A549 (cell line): ENCODE measurements around the gene C19orf12. TPM values are rescaled to one million over a fixed set of nuclear protein-coding genes. Genes with fewer than 3 reads are reported as not detected.

ENCODE experiments used
- ATAC-seq, 2 experiments: fragments of 200-7000 bp in 1 of 2; fragments of >200 bp in 1 of 2; cut with Nextera tagmentation in 1 of 2; cut with Tn5 transposase in 1 of 2; 3 replicates each; pipeline versions ENCODE4 v1.8.0 to v1.9.1; 2018 to 2020; ENCODE audit warnings: mild to moderate bottlenecking in 1 of 2, moderate library complexity in 1 of 2
- CTCF ChIA-PET: fragments of 300-600 bp; sonication (Branson Sonifier 250); formaldehyde crosslinking; extraction: SDS; loops from one replicate; lab custom pipeline; 2021; ENCODE audit warnings: antibody characterized with exemption, inconsistent platforms; lab: Yijun Ruan, JAX
- POLR2A ChIA-PET: fragments of 350-600 bp; formaldehyde crosslinking; extraction: SDS; loops from one replicate; lab custom pipeline; 2021; ENCODE audit warnings: antibody characterized with exemption, inconsistent platforms; lab: Yijun Ruan, JAX
- DNase-seq, 2 experiments: peaks; one replicate each; pipeline versions ENCODE4 v3.0.0 to v3.0.0-alpha.2; 2011 to 2016; ENCODE audit warnings: low read depth in 1 of 2, low spot score in 1 of 2
- FAIRE-seq: peaks from 2 replicates; lab custom pipeline; 2011; peaks lifted over from hg19 to GRCh38; lab: Jason Lieb, UNC
- H3K27ac ChIP-seq, 2 experiments: fragments of >200 bp; sonication (Bioruptor Twin); formaldehyde crosslinking; 3 replicates each; pipeline ENCODE4 v1.5.1; 2016 to 2017
- H3K4me1 ChIP-seq: fragments of >200 bp; sonication (Bioruptor Twin); formaldehyde crosslinking; 3 replicates; pipeline ENCODE4 v1.6.1; 2016
- H3K4me2 ChIP-seq: fragments of >200 bp; sonication (Bioruptor Twin); formaldehyde crosslinking; 3 replicates; pipeline ENCODE4 v1.6.1; 2016
- H3K4me3 ChIP-seq: fragments of >200 bp; sonication (Bioruptor Twin); formaldehyde crosslinking; 3 replicates; pipeline ENCODE4 v1.5.1; 2016
- H3K9me3 ChIP-seq: fragments of >200 bp; sonication (Bioruptor Twin); formaldehyde crosslinking; 3 replicates; pipeline ENCODE4 v1.6.1; 2016
- ATOH8 ChIP-seq: fragments of 250-450 bp; sonication (Bioruptor Pico); IDR thresholded peaks from 2 replicates; pipeline ENCODE4 v1.5.0; 2020; ENCODE audit warnings: low read depth, mild to moderate bottlenecking, moderate library complexity
- BCL3 ChIP-seq: fragments of >200 bp; sonication (Bioruptor Twin); formaldehyde crosslinking; IDR thresholded peaks from 3 replicates; pipeline ENCODE4 v1.6.1; 2016
- CBX2 ChIP-seq: fragments of 200-600 bp; sonication (generic); IDR thresholded peaks from 2 replicates; pipeline ENCODE4 v1.6.1; 2016; ENCODE audit warnings: low read depth, mild to moderate bottlenecking, borderline replicate concordance
- CEBPB ChIP-seq, 2 experiments: fragments of >200 bp in 1 of 2; sonication (Bioruptor Twin) in 1 of 2; formaldehyde crosslinking in 1 of 2; IDR thresholded peaks; 2 replicates each; pipeline ENCODE4 v1.6.1; 2012 to 2016
- CHD2 ChIP-seq: fragments of 150-350 bp; IDR thresholded peaks from 2 replicates; pipeline ENCODE4 v1.6.1; 2014; ENCODE audit warnings: low read length; ENCODE audit not compliant: partially characterized antibody
- CHD4 ChIP-seq: fragments of 200-600 bp; sonication (generic); IDR thresholded peaks from 2 replicates; pipeline ENCODE4 v1.6.1; 2016; ENCODE audit warnings: antibody characterized with exemption, mild to moderate bottlenecking, borderline replicate concordance
- HEYL ChIP-seq: fragments of 250-450 bp; sonication (Bioruptor Pico); IDR thresholded peaks from 2 replicates; pipeline ENCODE4 v1.8.0; 2021; ENCODE audit warnings: mild to moderate bottlenecking, moderate library complexity
- JUN ChIP-seq, 2 experiments: fragments of >200 bp; sonication (Bioruptor Twin); formaldehyde crosslinking; IDR thresholded peaks; 2 replicates in 1 of 2; 3 replicates in 1 of 2; pipeline ENCODE4 v1.6.1; 2016 to 2017
- JUNB ChIP-seq: fragments of >200 bp; sonication (Bioruptor Twin); formaldehyde crosslinking; IDR thresholded peaks from 2 replicates; pipeline ENCODE4 v1.6.1; 2016
- MAX ChIP-seq: IDR thresholded peaks from 2 replicates; pipeline ENCODE4 v1.6.1; 2012
- MYC ChIP-seq: IDR thresholded peaks from 2 replicates; pipeline ENCODE4 v1.6.1; 2012; ENCODE audit warnings: mild to moderate bottlenecking, inconsistent platforms, low read length, improper control_type of control experiment, borderline replicate concordance
- NPAS2 ChIP-seq: fragments of 250-450 bp; sonication (Bioruptor Pico); IDR thresholded peaks from 2 replicates; pipeline ENCODE4 v1.8.0; 2022; ENCODE audit warnings: mild to moderate bottlenecking, moderate library complexity, borderline replicate concordance
- POLR2AphosphoS2 ChIP-seq: conservative IDR thresholded peaks from 2 replicates; pipeline ENCODE4 v1.6.1; 2012; ENCODE audit warnings: low read length, improper control_type of control experiment, inconsistent platforms
- RARB ChIP-seq: fragments of 250-450 bp; sonication (Bioruptor Pico); IDR thresholded peaks from 2 replicates; pipeline ENCODE4 v1.8.0; 2021; ENCODE audit warnings: mild to moderate bottlenecking, moderate library complexity
- RCOR1 ChIP-seq: fragments of 150-350 bp; IDR thresholded peaks from 2 replicates; pipeline ENCODE4 v1.6.1; 2014; ENCODE audit warnings: antibody characterized with exemption, low read length, low read depth
- RFX5 ChIP-seq: fragments of 450-650 bp; IDR thresholded peaks from 2 replicates; pipeline ENCODE4 v1.7.1; 2014; ENCODE audit warnings: antibody characterized with exemption, mild to moderate bottlenecking, moderate library complexity
- SMC3 ChIP-seq: fragments of >200 bp; sonication (Bioruptor Twin); formaldehyde crosslinking; IDR thresholded peaks from 3 replicates; pipeline ENCODE4 v1.6.1; 2018; ENCODE audit warnings: inconsistent platforms
- ZFP36 ChIP-seq: fragments of 450-650 bp; IDR thresholded peaks from 2 replicates; pipeline ENCODE4 v1.6.1; 2014; ENCODE audit warnings: borderline replicate concordance; ENCODE audit not compliant: partially characterized antibody
- ZNF302 ChIP-seq: fragments of 250-450 bp; sonication (Bioruptor Pico); IDR thresholded peaks from 2 replicates; pipeline ENCODE4 v1.9.0; 2021; ENCODE audit warnings: inconsistent platforms, mild to moderate bottlenecking, moderate library complexity
- WGBS: methylation state at CpG from one replicate; pipeline ENCODE4 v1.1.6; 2017; ENCODE audit errors: missing lambda C conversion rate; 5-methylcytosine and 5-hydroxymethylcytosine counted together
- polyA plus RNA-seq, 4 experiments: library from polyadenylated mRNA; depleted of rRNA in 3 of 4; stranded (reverse); fragments of >200 nt; fragmentation: RNase III in 1 of 4; extraction: RNeasy Plus Mini Kit Qiagen cat#74134 plus additional on column Dnase treatment in 1 of 4; gene quantifications; 2 replicates in 3 of 4; 3 replicates in 1 of 4; pipeline ENCODE4 v1.2.3, GENCODE V29; 2011 to 2017
- TF ChIP-seq, protein P1 (sequence below): fragments of 200-600 bp; sonication (generic); IDR thresholded peaks from 2 replicates; pipeline ENCODE4 v1.6.1; 2016; ENCODE audit warnings: antibody characterized with exemption, mild to moderate bottlenecking, moderate library complexity
- TF ChIP-seq, protein P2 (sequence below): fragments of >200 bp; sonication (Bioruptor Twin); formaldehyde crosslinking; IDR thresholded peaks from 2 replicates; pipeline ENCODE4 v1.6.1; 2016
- TF ChIP-seq, protein P3 (sequence below): fragments of 450-650 bp; IDR thresholded peaks from 2 replicates; pipeline ENCODE4 v1.6.1; 2014; ENCODE audit warnings: antibody characterized with exemption

C19orf12 gene
- polyA plus RNA-seq, 2 of the 4 experiments (the other 2 are of a cell fraction) = 34.3 to 35.2 TPM

- ATAC-seq (peak; percentile 39 to 41; a peak in 4 of 6 replicates), DNase-seq (no peak), FAIRE-seq (no peak)
- ChIA-PET CTCF (interaction anchor here (1.6 to 16.1 kb wide), 7 partner anchors 9 to 121 kb away, joined by 3 to 243 read pairs (median 20); no protein-coding TSS in a partner anchor), POLR2A (interaction anchor here (0.6 kb wide), 1 partner anchor 138 kb away, joined by 4 read pairs; no protein-coding TSS in a partner anchor)
- H3K4me2 ChIP-seq = no peak overlapping the region
- no peak overlapping the region for H3K27ac ChIP-seq
- H3K9me3 ChIP-seq = no peaks in the 10 kb centered on the region
- no peak overlapping the region for H3K4me3 ChIP-seq
- TF ChIP-seq, protein P1, sequence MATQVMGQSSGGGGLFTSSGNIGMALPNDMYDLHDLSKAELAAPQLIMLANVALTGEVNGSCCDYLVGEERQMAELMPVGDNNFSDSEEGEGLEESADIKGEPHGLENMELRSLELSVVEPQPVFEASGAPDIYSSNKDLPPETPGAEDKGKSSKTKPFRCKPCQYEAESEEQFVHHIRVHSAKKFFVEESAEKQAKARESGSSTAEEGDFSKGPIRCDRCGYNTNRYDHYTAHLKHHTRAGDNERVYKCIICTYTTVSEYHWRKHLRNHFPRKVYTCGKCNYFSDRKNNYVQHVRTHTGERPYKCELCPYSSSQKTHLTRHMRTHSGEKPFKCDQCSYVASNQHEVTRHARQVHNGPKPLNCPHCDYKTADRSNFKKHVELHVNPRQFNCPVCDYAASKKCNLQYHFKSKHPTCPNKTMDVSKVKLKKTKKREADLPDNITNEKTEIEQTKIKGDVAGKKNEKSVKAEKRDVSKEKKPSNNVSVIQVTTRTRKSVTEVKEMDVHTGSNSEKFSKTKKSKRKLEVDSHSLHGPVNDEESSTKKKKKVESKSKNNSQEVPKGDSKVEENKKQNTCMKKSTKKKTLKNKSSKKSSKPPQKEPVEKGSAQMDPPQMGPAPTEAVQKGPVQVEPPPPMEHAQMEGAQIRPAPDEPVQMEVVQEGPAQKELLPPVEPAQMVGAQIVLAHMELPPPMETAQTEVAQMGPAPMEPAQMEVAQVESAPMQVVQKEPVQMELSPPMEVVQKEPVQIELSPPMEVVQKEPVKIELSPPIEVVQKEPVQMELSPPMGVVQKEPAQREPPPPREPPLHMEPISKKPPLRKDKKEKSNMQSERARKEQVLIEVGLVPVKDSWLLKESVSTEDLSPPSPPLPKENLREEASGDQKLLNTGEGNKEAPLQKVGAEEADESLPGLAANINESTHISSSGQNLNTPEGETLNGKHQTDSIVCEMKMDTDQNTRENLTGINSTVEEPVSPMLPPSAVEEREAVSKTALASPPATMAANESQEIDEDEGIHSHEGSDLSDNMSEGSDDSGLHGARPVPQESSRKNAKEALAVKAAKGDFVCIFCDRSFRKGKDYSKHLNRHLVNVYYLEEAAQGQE = no peak
- no peak for TF ChIP-seq JUNB
- no peak for TF ChIP-seq CEBPB (IDR thresholded peaks at IDR 0.05)
- no peak for TF ChIP-seq NPAS2 (CRISPR knock-in tag)
- no peak for TF ChIP-seq RCOR1
- TF ChIP-seq BCL3 = no peak
- TF ChIP-seq, all 56 proteins: peak for 0
- 25% methylated on average over 11 of the region's 11 CpGs for WGBS
- no peaks in the 10 kb centered on the region for H3K4me1 ChIP-seq
Measured at GRCh38 chr19:29752450-29753025, 37.5 kb upstream of the C19orf12 start.

DNA sequence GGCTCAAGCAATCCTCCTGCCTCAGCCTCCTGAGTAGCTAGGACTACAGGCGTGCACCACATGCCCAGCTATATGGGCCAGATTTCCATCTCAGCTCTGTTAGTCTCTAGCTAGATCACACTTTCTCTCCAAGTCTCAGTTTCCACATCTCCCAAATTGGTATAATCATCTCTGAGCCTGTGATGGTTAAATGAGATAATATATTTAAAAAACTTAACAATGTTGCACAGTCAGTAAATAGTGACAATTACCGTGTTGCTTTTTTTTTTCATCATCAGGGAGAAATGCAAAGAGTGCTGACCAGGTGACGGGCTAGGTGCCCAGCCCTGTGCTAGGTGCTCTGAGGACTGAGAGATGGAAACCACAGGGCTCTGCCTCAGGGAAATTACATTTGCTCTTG lies 36.9 kb upstream of the C19orf12 start:
- DNase-seq = no peak
- Histone ChIP-seq H3K9me3 (no peaks in the 10 kb centered on the region), H3K4me3 (no peak overlapping the region), H3K4me2 (no peak overlapping the region), H3K27ac (no peak overlapping the region), H3K4me1 (no peaks in the 10 kb centered on the region)
- CTCF ChIA-PET = interaction anchor here (0.6 to 16.1 kb wide), 7 partner anchors 9 to 307 kb away, joined by 3 to 243 read pairs (median 20); no protein-coding TSS in a partner anchor
- POLR2A ChIA-PET = interaction anchor here (0.6 kb wide), 1 partner anchor 137 kb away, joined by 4 read pairs; no protein-coding TSS in a partner anchor
- TF ChIP-seq CHD2 (no peak), JUNB (no peak), JUN (IDR thresholded peaks at IDR 0.05) (no peak), POLR2AphosphoS2 (no peak), BCL3 (no peak), CHD4 (no peak), RFX5 (no peak), SMC3 (no peak), MAX (no peak), CBX2 (no peak), HEYL (CRISPR knock-in tag) (no peak), RARB (CRISPR knock-in tag) (no peak), MYC (no peak), ZFP36 (no peak), ZNF302 (CRISPR knock-in tag) (no peak), ATOH8 (CRISPR knock-in tag) (no peak)
- TF ChIP-seq, protein P2, sequence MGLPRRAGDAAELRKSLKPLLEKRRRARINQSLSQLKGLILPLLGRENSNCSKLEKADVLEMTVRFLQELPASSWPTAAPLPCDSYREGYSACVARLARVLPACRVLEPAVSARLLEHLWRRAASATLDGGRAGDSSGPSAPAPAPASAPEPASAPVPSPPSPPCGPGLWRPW = no peak
- TF ChIP-seq, protein P3, sequence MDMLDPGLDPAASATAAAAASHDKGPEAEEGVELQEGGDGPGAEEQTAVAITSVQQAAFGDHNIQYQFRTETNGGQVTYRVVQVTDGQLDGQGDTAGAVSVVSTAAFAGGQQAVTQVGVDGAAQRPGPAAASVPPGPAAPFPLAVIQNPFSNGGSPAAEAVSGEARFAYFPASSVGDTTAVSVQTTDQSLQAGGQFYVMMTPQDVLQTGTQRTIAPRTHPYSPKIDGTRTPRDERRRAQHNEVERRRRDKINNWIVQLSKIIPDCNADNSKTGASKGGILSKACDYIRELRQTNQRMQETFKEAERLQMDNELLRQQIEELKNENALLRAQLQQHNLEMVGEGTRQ = no peak
- no peak for FAIRE-seq
- 53% methylated on average over 3 of the region's 3 CpGs for WGBS
- ATAC-seq = no peak
